MM.1S (cell line): ENCODE measurements around the gene CDK2.
"Not testable (repeated sequence)": the region's sequence is repeated elsewhere in the genome, so short reads cannot be mapped to it uniquely, and the experiment has no call there.

Experiments
- DNase-seq: peaks from one replicate; pipeline ENCODE4 v3.0.0-alpha.2; 2015
- H2AFZ ChIP-seq: fragments of 300-600 bp; sonication (generic); 2 replicates; pipeline ENCODE4 v1.6.0; 2016; ENCODE audit warnings: antibody characterized with exemption, low read length
- H3F3A ChIP-seq: fragments of 300-600 bp; sonication (generic); 2 replicates; pipeline ENCODE4 v1.6.1; 2016; ENCODE audit warnings: mild to moderate bottlenecking, antibody characterized with exemption, low read length, moderate library complexity, mixed read lengths; ENCODE audit not compliant: insufficient read depth
- H3K27ac ChIP-seq: fragments of 300-600 bp; sonication (generic); 2 replicates; pipeline ENCODE4 v1.5.1; 2016; ENCODE audit warnings: mild to moderate bottlenecking, low read length
- H3K27me3 ChIP-seq: fragments of 300-600 bp; sonication (generic); replicated peaks from 2 replicates; pipeline ENCODE4 v1.6.0; 2016; ENCODE audit warnings: low read length; ENCODE audit not compliant: insufficient read depth
- H3K36me3 ChIP-seq: fragments of 300-600 bp; sonication (generic); replicated peaks from 2 replicates; pipeline ENCODE4 v1.6.1; 2016; ENCODE audit warnings: mild to moderate bottlenecking, low read length, mixed read lengths; ENCODE audit not compliant: insufficient read depth
- H3K4me1 ChIP-seq: fragments of 300-600 bp; sonication (generic); 2 replicates; pipeline ENCODE4 v1.6.1; 2016; ENCODE audit warnings: low read length, mixed read lengths
- H3K4me2 ChIP-seq: fragments of 300-600 bp; sonication (generic); 2 replicates; pipeline ENCODE4 v1.6.0; 2016; ENCODE audit warnings: low read depth, low read length
- H3K4me3 ChIP-seq: fragments of 300-600 bp; sonication (generic); 2 replicates; pipeline ENCODE4 v1.5.1; 2016; ENCODE audit warnings: low read length, mixed read lengths
- H3K79me2 ChIP-seq: fragments of 300-600 bp; sonication (generic); 2 replicates; pipeline ENCODE4 v1.6.1; 2016; ENCODE audit warnings: mixed run types, low read length, mixed read lengths
- H3K9ac ChIP-seq: fragments of 300-600 bp; sonication (generic); 2 replicates; pipeline ENCODE4 v1.6.1; 2016; ENCODE audit warnings: low read length, mixed read lengths
- H3K9me2 ChIP-seq: fragments of 300-600 bp; sonication (generic); replicated peaks from 2 replicates; pipeline ENCODE4 v1.6.1; 2016; ENCODE audit warnings: mild to moderate bottlenecking, low read length, mixed read lengths; ENCODE audit not compliant: insufficient read depth
- H3K9me3 ChIP-seq: fragments of 300-600 bp; sonication (generic); replicated peaks from 2 replicates; pipeline ENCODE4 v1.6.1; 2016; ENCODE audit warnings: mild to moderate bottlenecking, low read length, mixed read lengths; ENCODE audit not compliant: insufficient read depth
- H4K20me1 ChIP-seq: fragments of 300-600 bp; sonication (generic); 2 replicates; pipeline ENCODE4 v1.6.1; 2016; ENCODE audit warnings: mild to moderate bottlenecking, low read length, moderate library complexity, mixed read lengths; ENCODE audit not compliant: insufficient read depth
- CTCF ChIP-seq: fragments of 300-600 bp; sonication (generic); IDR thresholded peaks from 2 replicates; pipeline ENCODE4 v1.5.1; 2016; ENCODE audit warnings: antibody characterized with exemption, low read length, mixed read lengths
- EZH2 ChIP-seq: fragments of 300-600 bp; sonication (generic); optimal IDR thresholded peaks from 2 replicates; pipeline ENCODE3; 2017; ENCODE audit warnings: low read depth, mild to moderate bottlenecking, antibody characterized with exemption, low read length, mixed read lengths
- EZH2phosphoT487 ChIP-seq: fragments of 300-600 bp; sonication (generic); IDR thresholded peaks from 2 replicates; pipeline ENCODE4 v1.6.1; 2018; ENCODE audit warnings: antibody characterized with exemption, low read length

Gene CDK2

GRCh38 chr12:55984861-55985260 is 18.2 kb downstream of the CDK2 start:
- Histone ChIP-seq H3K9ac (no peak overlapping the region), H3F3A (no peaks in the 10 kb centered on the region), H3K27me3 (no peaks in the 10 kb centered on the region), H3K36me3 (no peaks in the 10 kb centered on the region; the same call in 1 of the 2 replicates), H3K9me2 (no peaks in the 10 kb centered on the region), H3K27ac (no peak overlapping the region), H2AFZ (no peak overlapping the region), H3K4me2 (no peak overlapping the region), H3K4me3 (no peak overlapping the region), H3K4me1 (no peaks in the 10 kb centered on the region), H3K9me3 (no peaks in the 10 kb centered on the region), H3K79me2 (no peaks in the 10 kb centered on the region), H4K20me1 (no peaks in the 10 kb centered on the region)
- TF ChIP-seq EZH2: no peak
- no peak for TF ChIP-seq EZH2phosphoT487
- no peak for TF ChIP-seq CTCF
- no peak for DNase-seq

GRCh38 chr12:55985341-55985740 is 18.7 kb downstream of the CDK2 start:
- TF ChIP-seq CTCF (no peak), EZH2 (no peak), EZH2phosphoT487 (no peak)
- Histone ChIP-seq H2AFZ (no peak overlapping the region), H3F3A (no peaks in the 10 kb centered on the region), H3K9me2 (no peaks in the 10 kb centered on the region), H4K20me1 (no peaks in the 10 kb centered on the region), H3K36me3 (no peaks in the 10 kb centered on the region; the same call in 1 of the 2 replicates), H3K4me3 (no peak overlapping the region), H3K4me1 (no peaks in the 10 kb centered on the region), H3K27me3 (no peaks in the 10 kb centered on the region), H3K4me2 (no peak overlapping the region), H3K79me2 (no peaks in the 10 kb centered on the region), H3K27ac (no peak overlapping the region), H3K9ac (no peak overlapping the region), H3K9me3 (no peaks in the 10 kb centered on the region)
- DNase-seq: no peak

GRCh38 chr12:55985976-55986375 is 19.3 kb downstream of the CDK2 start:
- not testable (repeated sequence) for H3K4me3 ChIP-seq, H4K20me1 ChIP-seq, H3F3A ChIP-seq, DNase-seq, H3K9ac ChIP-seq, H3K9me3 ChIP-seq, H3K36me3 ChIP-seq, H3K4me2 ChIP-seq, H3K27ac ChIP-seq, H3K79me2 ChIP-seq, H3K27me3 ChIP-seq, H2AFZ ChIP-seq, H3K4me1 ChIP-seq, H3K9me2 ChIP-seq

- TF ChIP-seq EZH2phosphoT487 (no peak), EZH2 (no peak), CTCF (no peak)
- Histone ChIP-seq H3K9ac (no peak overlapping the region), H3K36me3 (peaks cover 4% of the 10 kb centered on the region; the same call in 1 of the 2 replicates), H3K4me2 (no peak overlapping the region), H3K4me1 (no peaks in the 10 kb centered on the region), H3K4me3 (no peak overlapping the region), H3F3A (peaks cover 4% of the 10 kb centered on the region; the same call in 1 of the 2 replicates), H3K9me3 (no peaks in the 10 kb centered on the region), H3K79me2 (no peaks in the 10 kb centered on the region), H4K20me1 (no peaks in the 10 kb centered on the region), H3K27me3 (no peaks in the 10 kb centered on the region), H3K27ac (no peak overlapping the region), H3K9me2 (no peaks in the 10 kb centered on the region), H2AFZ (no peak overlapping the region)
- DNase-seq: no peak
Measured at GRCh38 chr12:55991110-55991509, 24.5 kb downstream of the CDK2 start.
